ENCODE measurements around the gene GPR108. TPM values are rescaled to one million over a fixed set of nuclear protein-coding genes. Genes with fewer than 3 reads are reported as not detected.

Gene GPR108
- total and polyA plus RNA-seq, 2 of the 8 experiments (the other 6 are each of a cell fraction or from before 2014, with no cell fraction given), result 34.9 to 46.0 TPM

DNA sequence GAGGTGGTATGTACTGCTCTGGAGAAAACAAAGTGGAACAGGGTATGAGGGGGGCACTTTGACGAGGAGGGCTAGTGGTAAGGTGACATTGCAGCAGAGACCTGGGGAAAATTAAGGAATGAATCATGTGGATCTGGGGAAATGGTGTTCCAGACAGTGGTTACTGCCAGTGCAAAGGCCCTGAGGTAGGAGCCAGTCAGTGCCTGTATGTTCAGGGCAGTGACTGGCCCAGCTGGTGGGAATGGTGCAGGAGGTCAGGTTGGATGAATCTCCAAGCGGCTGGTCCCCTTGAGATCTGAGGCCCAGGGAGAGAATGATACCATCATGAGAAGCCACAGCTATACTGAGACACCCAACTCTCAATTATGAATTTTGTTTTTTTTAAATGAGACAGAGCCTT lies 40.1 kb upstream of the GPR108 start:
- no peak overlapping the region for H2AK5ac ChIP-seq (ENCODE audit: low read depth, low read length)
- H3K23ac ChIP-seq (ENCODE audit: insufficient read length), result no peak overlapping the region
- CTCF ChIA-PET (ENCODE audit: partially characterized antibody), result no interaction called here
- H3K79me2 ChIP-seq (ENCODE audit: control insufficient read depth in 1 of 2, insufficient read depth in 2 of 2, low read length in 2 of 2), result no peaks in the 10 kb centered on the region
- H3K36me3 ChIP-seq (ENCODE audit: control insufficient read depth in 2 of 4, insufficient read depth in 4 of 4, low read length in 3 of 4), result no peaks in the 10 kb centered on the region
- FAIRE-seq, result no peak
- H2AFZ ChIP-seq (ENCODE audit: low read length), result no peak overlapping the region
- no peak overlapping the region for H4K91ac ChIP-seq (replicated peaks; ENCODE audit: insufficient read length, low read length)
- H3K27me3 ChIP-seq (replicated peaks in 1 of 4; ENCODE audit: control insufficient read depth in 3 of 4, extremely low read depth in 1 of 4, insufficient read depth in 3 of 4, low read length in 3 of 4), result no peaks in the 10 kb centered on the region
- no peak overlapping the region for H3K14ac ChIP-seq (ENCODE audit: insufficient read length)
- peaks cover 0 to 11% (median 2%) of the 10 kb centered on the region in 4 experiments; a peak in 3 of 7 replicates for H3K4me1 ChIP-seq (replicated peaks in 1 of 4; ENCODE audit: control insufficient read depth in 3 of 4, insufficient read depth in 4 of 4, low read length in 3 of 4)
- no peak overlapping the region for H3K4me3 ChIP-seq (ENCODE audit: extremely low read depth in 1 of 4, insufficient read depth in 2 of 4, low read depth in 3 of 4, low read length in 4 of 4)
- H3K9ac ChIP-seq (replicated peaks in 1 of 4; ENCODE audit: extremely low read depth in 1 of 4, low read depth in 3 of 4, low read length in 3 of 4), result no peak overlapping the region
- H3K9me3 ChIP-seq (ENCODE audit: insufficient read depth in 2 of 2, low read depth in 1 of 2, low read length in 1 of 2), result peaks cover 0 to 8% of the 10 kb centered on the region in 2 experiments; a peak in 2 of 4 replicates
- H2BK12ac ChIP-seq (ENCODE audit: low read depth, low read length), result no peak overlapping the region
- H2BK15ac ChIP-seq (ENCODE audit: low read length), result no peak overlapping the region
- H3K23me2 ChIP-seq (ENCODE audit: low read depth, low read length), result peaks cover 9% of the 10 kb centered on the region; the same call in 1 of the 2 replicates
- H2BK20ac ChIP-seq (ENCODE audit: low read length), result no peak overlapping the region
- no peak overlapping the region for H3K27ac ChIP-seq (ENCODE audit: low read depth, low read length)
- H2BK120ac ChIP-seq (replicated peaks; ENCODE audit: low read depth, low read length), result no peak overlapping the region
- no peak for DNase-seq (ENCODE audit: low read depth in 1 of 2, low spot score in 2 of 2)
- H4K20me1 ChIP-seq (replicated peaks in 1 of 2; ENCODE audit: control insufficient read depth in 1 of 2, insufficient read depth in 2 of 2, low read length in 2 of 2), result no peaks in the 10 kb centered on the region
- POLR2A ChIA-PET (ENCODE audit: partially characterized antibody), result interaction anchor here (1.5 kb wide), 1 partner anchor 10 kb away, joined by 4 read pairs; the partner anchor contains the start of gene SH2D3A
- WGBS, 2 experiments (ENCODE audit: extremely low coverage in 1 of 2, insufficient coverage in 1 of 2, insufficient read length in 1 of 2, insufficient replicate concordance in 2 of 2, low coverage in 1 of 2, low lambda C conversion rate in 2 of 2, missing lambda C conversion rate in 1 of 2), result 75% methylated on average over 2 of the region's 2 CpGs; no CpG with 5 or more reads in 1 of the 2 experiments
- no peak overlapping the region for H4K5ac ChIP-seq (ENCODE audit: insufficient read length, low read depth, low read length)
- H3K56ac ChIP-seq (replicated peaks; ENCODE audit: insufficient read length, low read depth, low read length), result no peak overlapping the region
- no peak overlapping the region for H3K18ac ChIP-seq (ENCODE audit: extremely low read depth, low read length)
- H3K79me1 ChIP-seq (ENCODE audit: low read depth, low read length), result no peaks in the 10 kb centered on the region
- no peak overlapping the region for H2BK5ac ChIP-seq (ENCODE audit: low read depth, low read length)
- no peak overlapping the region for H3K4me2 ChIP-seq (ENCODE audit: insufficient read depth in 1 of 2, low read depth in 2 of 2, low read length in 2 of 2)
- no peak overlapping the region for H3K4ac ChIP-seq (replicated peaks; ENCODE audit: insufficient read length, low read depth, low read length)
- H4K8ac ChIP-seq (ENCODE audit: extremely low read depth, insufficient read depth, low read length), result no peak overlapping the region
- TF ChIP-seq SUZ12 (IDR thresholded peaks at IDR 0.05; ENCODE audit: low read length) (no peak), POLR2AphosphoS5 (IDR thresholded peaks at IDR 0.05; ENCODE audit: low read depth, low read length) (no peak), GTF2F1 (IDR thresholded peaks at IDR 0.05; ENCODE audit: borderline replicate concordance, low read depth, low read length) (no peak), SAP30 (IDR thresholded peaks at IDR 0.05; ENCODE audit: insufficient read depth, insufficient replicate concordance, low read length) (no peak), NANOG (IDR thresholded peaks at IDR 0.05; ENCODE audit: insufficient read depth, low read depth, low read length, poor library complexity, severe bottlenecking) (no peak), TCF12 (IDR thresholded peaks at IDR 0.05; ENCODE audit: low read depth, low read length) (no peak), EGR1 (IDR thresholded peaks at IDR 0.05; ENCODE audit: borderline replicate concordance, low read depth, low read length) (no peak), ZNF274 (IDR thresholded peaks at IDR 0.05; ENCODE audit: borderline replicate concordance, extremely low read depth, low read length) (no peak), KDM5A (IDR thresholded peaks at IDR 0.05; ENCODE audit: low read length) (no peak), BCL11A (IDR thresholded peaks at IDR 0.05; ENCODE audit: low read depth in 2 of 2, low read length in 2 of 2) (no peak), GABPA (IDR thresholded peaks at IDR 0.05; ENCODE audit: borderline replicate concordance, insufficient read depth, low read length) (no peak), SIN3A (conservative IDR thresholded peaks at IDR 0.05 in 1 of 2, IDR thresholded peaks at IDR 0.05 in 1 of 2; ENCODE audit: low read depth in 1 of 2, low read length in 2 of 2) (no peak), JUND (IDR thresholded peaks at IDR 0.05; ENCODE audit: low read length) (no peak)
- TF ChIP-seq, protein P1, sequence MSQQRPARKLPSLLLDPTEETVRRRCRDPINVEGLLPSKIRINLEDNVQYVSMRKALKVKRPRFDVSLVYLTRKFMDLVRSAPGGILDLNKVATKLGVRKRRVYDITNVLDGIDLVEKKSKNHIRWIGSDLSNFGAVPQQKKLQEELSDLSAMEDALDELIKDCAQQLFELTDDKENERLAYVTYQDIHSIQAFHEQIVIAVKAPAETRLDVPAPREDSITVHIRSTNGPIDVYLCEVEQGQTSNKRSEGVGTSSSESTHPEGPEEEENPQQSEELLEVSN (IDR thresholded peaks at IDR 0.05), result no peak
